Measurements from ENCODE around the gene TNS4. TPM values are rescaled to one million over a fixed set of nuclear protein-coding genes. Genes with fewer than 3 reads are reported as not detected.
A peak's percentile ranks its signal among the peaks of the same experiment; 100 is the strongest.

The TNS4 gene
- total and polyA plus RNA-seq, 9 of the 15 experiments (the other 6 are each of a cell fraction or from before 2014, with no cell fraction given), result 0.04 to 0.73 (median 0.24) TPM; not detected in 1

GRCh38 chr17:40511667-40512220 is 10.3 kb upstream of the TNS4 start:
- TF ChIP-seq ZFP30 (CRISPR knock-in tag; IDR thresholded peaks at IDR 0.05; ENCODE audit: borderline replicate concordance) (no peak), CBX3 (IDR thresholded peaks at IDR 0.05; ENCODE audit: borderline replicate concordance in 1 of 2, low read length in 2 of 2) (no peak), HSF4 (CRISPR knock-in tag; IDR thresholded peaks at IDR 0.05; ENCODE audit: borderline replicate concordance) (no peak), PYGO2 (tag; IDR thresholded peaks at IDR 0.05) (no peak), DDX20 (tag; IDR thresholded peaks at IDR 0.05; ENCODE audit: low read depth) (no peak), USF1 (CRISPR knock-in tag; IDR thresholded peaks at IDR 0.05) (no peak), CBFA2T2 (conservative IDR thresholded peaks at IDR 0.05) (no peak), KLF1 (tag; IDR thresholded peaks at IDR 0.05) (no peak), MYNN (IDR thresholded peaks at IDR 0.05) (no peak), MYNN (CRISPR knock-in tag; IDR thresholded peaks at IDR 0.05) (no peak), SLC30A9 (CRISPR knock-in tag; IDR thresholded peaks at IDR 0.05) (no peak)
- H3K9me1 ChIP-seq (ENCODE audit: control insufficient read depth, insufficient read depth, low read length), result no peaks in the 10 kb centered on the region
- no peaks in the 10 kb centered on the region for H3K36me3 ChIP-seq (ENCODE audit: control insufficient read depth, insufficient read depth, low read length)
- intact Hi-C loops (cut with micrococcal nuclease), result no loop called here
- no peak for FAIRE-seq
- BruUV-seq (replicated peaks), result no TSS peak
- H3K27me3 ChIP-seq (ENCODE audit: control insufficient read depth in 2 of 2, insufficient read depth in 2 of 2, low read length in 2 of 2), result no peaks in the 10 kb centered on the region
- peak overlapping the region; percentile 17; the same call in 1 of the 2 replicates for H2AFZ ChIP-seq (ENCODE audit: low read depth, low read length)
- no peaks in the 10 kb centered on the region for H3K79me2 ChIP-seq (ENCODE audit: control insufficient read depth, insufficient read depth, low read length)
- no peaks in the 10 kb centered on the region for H4K20me1 ChIP-seq (replicated peaks; ENCODE audit: control insufficient read depth, insufficient read depth, low read length)
- 73% methylated on average over 11 of the region's 12 CpGs for WGBS (ENCODE audit: insufficient coverage, low coverage, missing lambda C conversion rate)
- POLR2A ChIA-PET, result interaction anchor here (0.6 to 1.5 kb wide), 3 partner anchors 24 to 89 kb away, joined by 3 to 4 read pairs (median 4); no protein-coding TSS in a partner anchor
- no peak overlapping the region for H3K4me3 ChIP-seq
- H3K27ac ChIP-seq (ENCODE audit: extremely low read depth, low read depth, low read length), result no peak overlapping the region
- peak overlapping the region in 1 of 2 experiments; percentile 80; a peak in 2 of 4 replicates for H3K9ac ChIP-seq (ENCODE audit: insufficient read depth in 1 of 2, low read depth in 2 of 2, low read length in 2 of 2)
- DNase-seq (ENCODE audit: extremely low read depth in 1 of 4, low spot score in 3 of 4), result no peak
- no peaks in the 10 kb centered on the region for H3K9me3 ChIP-seq (replicated peaks; ENCODE audit: control insufficient read depth, insufficient read depth, low read depth, low read length)
- H3K4me2 ChIP-seq (ENCODE audit: insufficient read depth, low read length), result no peak overlapping the region
- ATAC-seq, result no peak
- H3K4me1 ChIP-seq (replicated peaks in 1 of 2; ENCODE audit: control insufficient read depth in 2 of 2, insufficient read depth in 2 of 2, low read length in 2 of 2), result peaks cover 21 to 22% of the 10 kb centered on the region in 2 experiments
- in situ Hi-C loops (cut with MboI), result no loop called here
- CTCF ChIA-PET (ENCODE audit: low intra/inter-chr PET ratio), result no interaction called here

All from K562 (cell line).